KOPT-K1 (cell line): ENCODE results near the gene DHRS9.
"Not testable (repeated sequence)": the region's sequence is repeated elsewhere in the genome, so short reads cannot be mapped to it uniquely, and the experiment has no call there.

Source experiments
- H3K27ac ChIP-seq: fragments of 200-600 bp; sonication (generic); 2 replicates; pipeline ENCODE4 v1.5.1; 2016; ENCODE audit warnings: antibody characterized with exemption, mild to moderate bottlenecking, low read depth, low read length; ENCODE audit not compliant: poor library complexity, severe bottlenecking
- H3K36me3 ChIP-seq: fragments of 200-600 bp; sonication (generic); 2 replicates; pipeline ENCODE4 v1.5.1; 2017; ENCODE audit warnings: antibody characterized with exemption, mild to moderate bottlenecking, low read length, moderate library complexity; ENCODE audit not compliant: insufficient read depth
- H3K9me3 ChIP-seq: fragments of 200-600 bp; sonication (generic); 2 replicates; pipeline ENCODE4 v1.5.1; 2017; ENCODE audit warnings: antibody characterized with exemption, low read length, mild to moderate bottlenecking; ENCODE audit not compliant: insufficient read depth, poor library complexity, severe bottlenecking

Gene DHRS9

GRCh38 chr2:169119851-169120250 lies 50.5 kb downstream of the DHRS9 start:
- Histone ChIP-seq H3K36me3 (no peaks in the 10 kb centered on the region), H3K9me3 (no peaks in the 10 kb centered on the region), H3K27ac (no peak overlapping the region)

GRCh38 chr2:169129703-169130243 lies 60.4 kb downstream of the DHRS9 start:
- no peaks in the 10 kb centered on the region for H3K9me3 ChIP-seq
- no peaks in the 10 kb centered on the region for H3K36me3 ChIP-seq
- no peak overlapping the region for H3K27ac ChIP-seq

GRCh38 chr2:169131587-169132512 lies 62.5 kb downstream of the DHRS9 start:
- Histone ChIP-seq H3K9me3 (no peaks in the 10 kb centered on the region), H3K36me3 (no peaks in the 10 kb centered on the region), H3K27ac (no peak overlapping the region)

- not testable (repeated sequence) for H3K27ac ChIP-seq, H3K36me3 ChIP-seq
Measured at GRCh38 chr2:169134272-169134671, 64.9 kb downstream of the DHRS9 start.

GRCh38 chr2:169136428-169136827 lies 67.1 kb downstream of the DHRS9 start:
- not testable (repeated sequence) for H3K9me3 ChIP-seq, H3K27ac ChIP-seq, H3K36me3 ChIP-seq

More at GRCh38 chr2:169134272-169134671, 64.9 kb downstream of the DHRS9 start:
- not testable (repeated sequence) for H3K9me3 ChIP-seq

GRCh38 chr2:169136885-169137534 lies 67.6 kb downstream of the DHRS9 start:
- no peaks in the 10 kb centered on the region for H3K36me3 ChIP-seq
- H3K27ac ChIP-seq: no peak overlapping the region

GRCh38 chr2:169137924-169138323 lies 68.6 kb downstream of the DHRS9 start:
- Histone ChIP-seq H3K9me3 (no peaks in the 10 kb centered on the region), H3K36me3 (no peaks in the 10 kb centered on the region), H3K27ac (no peak overlapping the region)

More at GRCh38 chr2:169136885-169137534, 67.6 kb downstream of the DHRS9 start:
- no peaks in the 10 kb centered on the region for H3K9me3 ChIP-seq

GRCh38 chr2:169139145-169139544 lies 69.8 kb downstream of the DHRS9 start:
- Histone ChIP-seq H3K9me3 (no peaks in the 10 kb centered on the region), H3K27ac (no peak overlapping the region), H3K36me3 (no peaks in the 10 kb centered on the region)

- Histone ChIP-seq H3K36me3 (no peaks in the 10 kb centered on the region), H3K9me3 (no peaks in the 10 kb centered on the region), H3K27ac (no peak overlapping the region)
Measured at GRCh38 chr2:169139993-169140767, 70.8 kb downstream of the DHRS9 start.

- Histone ChIP-seq H3K36me3 (no peaks in the 10 kb centered on the region), H3K9me3 (no peaks in the 10 kb centered on the region), H3K27ac (no peak overlapping the region)
Measured at GRCh38 chr2:169141713-169142352, 72.5 kb downstream of the DHRS9 start.

- Histone ChIP-seq H3K36me3 (no peaks in the 10 kb centered on the region), H3K27ac (no peak overlapping the region), H3K9me3 (no peaks in the 10 kb centered on the region)
Measured at GRCh38 chr2:169143998-169144397, 74.6 kb downstream of the DHRS9 start.
